ENCODE measurements around the gene RIOK2.

Gene RIOK2

GRCh38 chr5:97121848-97122247 is 61.2 kb downstream of the RIOK2 start:
- peak; percentile 39 for DNase-seq

- DNase-seq: no peak
Observed at GRCh38 chr5:97120195-97120594, 62.9 kb downstream of the RIOK2 start.

GRCh38 chr5:97119007-97119390 is 64.0 kb downstream of the RIOK2 start:
- no peak for DNase-seq

GRCh38 chr5:97118261-97119006 is 64.6 kb downstream of the RIOK2 start:
- DNase-seq: no peak

GRCh38 chr5:97115932-97116331 is 67.1 kb downstream of the RIOK2 start:
- DNase-seq: no peak

GRCh38 chr5:97112230-97112629 is 70.8 kb downstream of the RIOK2 start:
- no peak for DNase-seq

GRCh38 chr5:97111616-97112015 is 71.4 kb downstream of the RIOK2 start:
- no peak for DNase-seq

GRCh38 chr5:97111004-97111403 is 72.0 kb downstream of the RIOK2 start:
- DNase-seq: no peak

All from NCI-H187 treated with DMSO at 0.1 percent for 48 hours (cell line).